SU-DHL-6 (cell line): Measurements from ENCODE around the gene CABP2.

Experiments used
- CTCF ChIP-seq: fragments of 200-600 bp; sonication (generic); IDR thresholded peaks from one replicate; pipeline ENCODE4 v1.5.1; 2017; ENCODE audit warnings: antibody characterized with exemption, mild to moderate bottlenecking, low read length, moderate library complexity; ENCODE audit not compliant: insufficient read depth, poor library complexity, severe bottlenecking
- EZH2phosphoT487 ChIP-seq: fragments of 200-600 bp; sonication (generic), shearing (Covaris generic); conservative IDR thresholded peaks from 2 replicates; pipeline ENCODE4 v1.6.1; 2018; ENCODE audit warnings: mild to moderate bottlenecking, antibody characterized with exemption, low read length, moderate library complexity, mixed read lengths

GRCh38 chr11:67502328-67502979, 20.8 kb downstream of the CABP2 start:
- no peak for TF ChIP-seq CTCF
- TF ChIP-seq EZH2phosphoT487 = no peak
